Right renal cortex interstitium (tissue), 3 donors: ENCODE data around the gene COL9A2. TPM values are rescaled to one million over a fixed set of nuclear protein-coding genes. Genes with fewer than 3 reads are reported as not detected.

Source experiments
- DNase-seq, 3 donors: peaks; one replicate each; pipeline ENCODE4 v3.0.0-alpha.2; 2013; ENCODE audit warnings: low read depth in 3 of 3, low spot score in 2 of 3
- polyA plus RNA-seq, 3 donors: library from polyadenylated mRNA; unstranded; fragments of 120-200 nt; gene quantifications; one replicate each; pipeline ENCODE4 v1.2.1, GENCODE V29; 2013; ENCODE audit not compliant: insufficient read length in 3 of 3

COL9A2 gene
- polyA plus RNA-seq, 3 donors = 17.2 to 20.0 (median 19.0) TPM

- DNase-seq = no peak
These were observed 11.6 kb downstream of the COL9A2 start for GRCh38 chr1:40305451-40305850.

GRCh38 chr1:40303790-40304189, 13.3 kb downstream of the COL9A2 start:
- no peak for DNase-seq

- DNase-seq = no peak
These were observed 13.9 kb downstream of the COL9A2 start for GRCh38 chr1:40303051-40303771.

- DNase-seq = no peak
These were observed 14.6 kb downstream of the COL9A2 start for GRCh38 chr1:40302475-40302874.

GRCh38 chr1:40301541-40302299, 15.4 kb downstream of the COL9A2 start:
- DNase-seq = no peak

GRCh38 chr1:40301066-40301465, 16.0 kb downstream of the COL9A2 start:
- DNase-seq = no peak

GRCh38 chr1:40300651-40301050, 16.4 kb downstream of the COL9A2 start:
- no peak for DNase-seq

- DNase-seq = no peak
These were observed 16.9 kb downstream of the COL9A2 start for GRCh38 chr1:40300249-40300567.

- DNase-seq = no peak
These were observed 17.5 kb downstream of the COL9A2 start for GRCh38 chr1:40299366-40300248.

- no peak for DNase-seq
These were observed 25.8 kb downstream of the COL9A2 start for GRCh38 chr1:40291293-40291692.

- no peak for DNase-seq
These were observed 35.2 kb downstream of the COL9A2 start for GRCh38 chr1:40281853-40282252.

- DNase-seq = no peak
These were observed 41.0 kb downstream of the COL9A2 start for GRCh38 chr1:40276122-40276521.

- DNase-seq = no peak
These were observed 42.8 kb downstream of the COL9A2 start for GRCh38 chr1:40274331-40274730.

- no peak for DNase-seq
These were observed 43.4 kb downstream of the COL9A2 start for GRCh38 chr1:40273547-40274166.

GRCh38 chr1:40272653-40273213, 44.4 kb downstream of the COL9A2 start:
- DNase-seq = no peak

GRCh38 chr1:40270152-40270834, 46.8 kb downstream of the COL9A2 start:
- DNase-seq = no peak

GRCh38 chr1:40268211-40268610, 48.9 kb downstream of the COL9A2 start:
- DNase-seq = no peak

- no peak for DNase-seq
These were observed 49.3 kb downstream of the COL9A2 start for GRCh38 chr1:40267767-40268187.

GRCh38 chr1:40266786-40267535, 50.1 kb downstream of the COL9A2 start:
- no peak for DNase-seq
